SH-SY5Y (cell line): ENCODE measurements around the gene HOXA6.

Source experiments
- GATA2 ChIP-seq: IDR thresholded peaks from 2 replicates; pipeline ENCODE4 v1.6.1; 2011; ENCODE audit warnings: mild to moderate bottlenecking, low read depth, low read length
- GATA3 ChIP-seq: IDR thresholded peaks from 2 replicates; pipeline ENCODE4 v1.6.1; 2011; ENCODE audit warnings: low read depth, mild to moderate bottlenecking, low read length, moderate library complexity

DNA sequence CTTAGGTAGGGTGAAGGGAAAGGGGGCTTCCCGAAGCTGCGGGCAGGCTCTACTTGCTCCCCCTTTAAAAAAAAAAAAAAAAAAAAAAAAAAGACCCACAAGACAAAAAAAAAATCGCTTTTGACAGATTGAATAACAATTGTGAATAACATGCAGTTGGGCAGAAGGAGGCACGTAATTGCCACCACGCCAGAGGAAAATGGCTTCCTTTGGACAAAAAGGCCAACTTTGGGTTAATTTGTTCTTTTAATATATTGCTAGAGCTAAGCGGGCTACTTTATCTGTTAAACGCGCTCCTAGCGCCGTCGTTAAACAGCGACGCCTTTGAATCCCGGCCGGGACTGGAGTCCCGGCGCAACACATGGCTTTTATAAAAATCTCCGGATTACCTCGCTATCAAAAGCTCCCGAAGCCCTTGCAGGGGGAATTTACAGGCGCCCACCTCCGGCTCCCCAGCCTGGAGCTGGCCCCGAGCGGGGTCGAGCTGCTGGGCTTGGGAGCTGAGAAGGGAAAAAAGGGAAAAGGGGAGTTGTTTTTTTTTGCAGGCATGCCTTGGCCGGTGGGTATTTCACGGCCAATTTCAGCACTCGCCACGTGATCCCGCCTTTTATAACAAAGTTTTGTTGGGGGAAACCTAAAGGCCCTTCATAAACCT, 36.2 kb upstream of the HOXA6 start:
- TF ChIP-seq GATA2 (no peak), GATA3 (no peak)
